HG03521 (cell line): ENCODE measurements around the gene TMEM269.
"Not testable (repeated sequence)": the region's sequence is repeated elsewhere in the genome, so short reads cannot be mapped to it uniquely, and the experiment has no call there.

Experiments used
- ATAC-seq: cut with Tn5 transposase; IDR thresholded peaks from one replicate; pipeline ENCODE4 v1.9.1; 2021; ENCODE audit warnings: mild to moderate bottlenecking, moderate library complexity; ENCODE audit not compliant: unreplicated experiment

Gene TMEM269

GRCh38 chr1:42748021-42748420 is 36.8 kb upstream of the TMEM269 start:
- no peak for ATAC-seq

- ATAC-seq = no peak
Measured at GRCh38 chr1:42748461-42749410, 36.1 kb upstream of the TMEM269 start.

DNA sequence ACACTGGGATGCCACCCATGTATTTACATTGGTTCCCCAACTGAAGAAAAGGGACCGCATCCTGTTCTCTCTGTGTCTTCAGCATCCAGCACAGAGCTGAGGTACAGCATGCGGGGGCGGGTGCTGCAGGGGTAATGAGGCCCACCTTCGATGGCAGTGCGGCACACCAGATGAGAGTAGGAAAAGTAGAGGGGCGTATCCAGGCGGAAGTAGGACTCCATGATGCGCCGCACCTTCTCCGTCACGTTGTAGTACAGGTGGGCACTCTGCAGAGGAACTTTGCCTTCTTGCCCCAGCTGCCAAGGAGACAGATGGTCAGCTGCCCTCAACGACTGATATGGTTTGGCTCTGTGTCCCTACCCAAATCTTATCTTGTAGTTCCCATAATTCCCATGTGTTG is 34.8 kb upstream of the TMEM269 start:
- ATAC-seq = no peak

DNA sequence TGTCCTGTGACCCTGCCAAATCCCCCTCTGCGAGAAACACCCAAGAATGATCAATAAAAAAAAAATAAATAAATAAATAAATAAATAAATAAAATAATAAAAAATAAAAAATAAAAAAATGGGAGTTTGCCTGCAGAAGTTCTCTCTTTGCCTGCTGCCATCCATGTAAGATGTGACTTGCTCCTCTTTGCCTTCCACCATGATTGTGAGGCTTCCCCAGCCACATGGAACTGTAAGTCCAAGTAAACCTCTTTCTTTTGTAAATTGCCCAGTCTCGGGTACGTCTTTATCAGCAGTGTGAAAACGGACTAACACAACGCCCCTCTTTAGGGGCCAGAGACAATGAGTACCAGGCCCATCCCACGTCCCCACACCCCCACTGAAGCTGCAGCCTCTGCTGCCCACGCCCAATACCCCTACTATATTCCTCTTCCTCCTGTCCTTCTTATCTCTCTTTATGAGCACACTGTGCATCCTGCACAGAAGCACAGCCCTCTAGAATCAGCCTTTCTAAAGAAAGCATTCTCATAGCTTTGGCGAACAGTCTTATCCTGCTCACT is 33.2 kb upstream of the TMEM269 start:
- ATAC-seq = not testable (repeated sequence)

DNA sequence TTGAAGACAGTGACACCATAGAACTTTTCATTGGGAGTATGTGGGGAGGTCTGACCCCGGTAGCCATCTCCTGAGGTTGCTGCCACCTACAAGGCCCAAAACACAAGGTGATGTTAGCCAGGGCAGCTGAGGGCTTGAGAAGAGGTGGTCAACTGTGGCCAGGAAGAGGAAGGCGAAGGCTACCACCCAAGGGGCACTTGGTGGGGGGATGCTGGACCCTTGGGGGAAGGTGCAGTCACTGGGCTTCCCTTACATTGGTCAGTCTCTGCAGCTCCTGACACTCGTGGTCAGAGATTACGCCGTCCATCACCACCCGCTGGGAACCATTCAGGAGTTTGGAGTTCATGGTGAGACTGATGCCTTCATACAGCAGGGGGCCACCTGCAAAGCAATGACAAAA is 32.5 kb upstream of the TMEM269 start:
- no peak for ATAC-seq

GRCh38 chr1:42753070-42753469 is 31.7 kb upstream of the TMEM269 start:
- ATAC-seq = no peak

DNA sequence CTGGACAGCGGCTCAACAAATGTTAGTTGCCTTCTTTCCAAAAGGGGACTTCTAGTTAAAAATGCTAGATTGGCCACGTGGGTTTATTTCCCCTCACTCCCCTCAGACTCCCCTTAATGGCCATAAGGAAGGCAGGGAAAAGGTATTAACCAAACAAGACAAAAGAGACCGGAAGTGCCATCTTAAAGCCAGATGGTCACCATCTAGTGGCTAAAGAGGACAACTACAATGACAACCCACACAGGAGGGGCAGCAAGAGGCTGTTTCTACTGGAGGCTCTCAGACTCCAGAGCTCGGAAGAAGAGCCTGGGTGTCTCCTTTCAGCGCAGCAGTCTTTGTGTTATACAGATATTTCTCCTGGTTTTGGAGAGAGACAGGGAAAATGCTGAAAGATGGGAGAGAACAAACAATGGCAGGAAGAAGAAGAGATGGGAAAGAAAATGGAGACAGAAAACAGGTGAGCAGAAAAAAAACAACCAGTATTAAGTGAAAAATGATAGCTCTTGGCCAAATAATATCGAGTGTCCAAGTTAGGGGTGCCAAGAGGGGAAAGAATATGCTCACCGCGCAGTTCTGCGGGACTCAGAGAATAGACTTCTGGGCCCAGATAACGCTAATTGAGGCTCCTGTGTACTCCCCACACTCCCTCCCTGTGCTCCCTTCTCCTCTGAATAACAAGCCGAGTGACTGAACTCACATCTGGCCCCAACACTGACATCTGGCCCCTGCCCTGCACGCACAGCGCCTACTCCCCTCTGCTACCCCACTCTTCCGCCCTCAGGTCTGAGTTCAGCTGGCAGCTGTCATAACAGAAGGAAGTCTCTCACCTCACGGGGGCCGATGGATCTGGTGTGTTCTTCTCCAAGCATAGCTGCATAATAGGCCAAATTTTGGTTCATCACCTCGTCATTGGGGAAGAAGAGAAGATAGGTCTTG is 27.6 kb upstream of the TMEM269 start:
- ATAC-seq = no peak

DNA sequence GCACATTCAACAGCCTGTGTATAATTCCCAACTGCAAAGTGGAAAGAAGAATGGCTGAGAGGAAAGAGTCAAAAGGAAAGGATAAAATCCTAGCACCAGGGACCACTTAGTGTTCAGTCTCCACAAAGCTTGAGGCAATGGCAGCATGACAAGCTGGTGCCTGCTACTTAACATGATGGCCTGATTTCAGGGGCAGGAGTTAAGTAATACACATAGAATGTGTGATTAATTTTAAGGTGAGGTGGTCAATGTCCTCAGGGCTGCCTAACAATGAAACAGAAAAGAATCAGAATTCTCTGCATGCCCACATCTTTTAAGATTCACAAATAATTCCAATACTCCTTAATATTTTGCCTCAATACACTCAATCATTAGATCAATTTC is 26.9 kb upstream of the TMEM269 start:
- ATAC-seq = no peak

- ATAC-seq = no peak
Measured at GRCh38 chr1:42758641-42759040, 26.1 kb upstream of the TMEM269 start.

GRCh38 chr1:42759114-42759513 is 25.7 kb upstream of the TMEM269 start:
- ATAC-seq = no peak

DNA sequence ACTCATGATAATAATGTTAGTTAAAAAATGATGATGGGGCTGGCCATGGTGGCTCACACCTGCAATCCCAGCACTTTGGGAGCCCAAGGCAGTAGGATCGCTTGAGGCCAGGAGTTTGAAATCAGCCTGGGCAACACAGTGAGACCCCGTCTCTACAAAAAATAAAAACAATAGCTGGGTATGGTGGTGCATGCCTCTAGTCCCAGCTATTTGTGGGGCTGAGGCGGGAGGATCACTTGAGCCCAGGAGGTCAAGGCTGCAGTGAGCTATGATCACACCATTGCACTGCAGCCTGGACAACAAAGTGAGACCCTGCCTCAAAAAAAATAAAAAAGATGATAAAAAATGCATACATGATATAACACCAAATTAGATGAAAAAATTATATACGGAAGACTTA is 23.2 kb upstream of the TMEM269 start:
- ATAC-seq = no peak

GRCh38 chr1:42762269-42762668 is 22.5 kb upstream of the TMEM269 start:
- no peak for ATAC-seq

- no peak for ATAC-seq
Measured at GRCh38 chr1:42765269-42765668, 19.5 kb upstream of the TMEM269 start.

DNA sequence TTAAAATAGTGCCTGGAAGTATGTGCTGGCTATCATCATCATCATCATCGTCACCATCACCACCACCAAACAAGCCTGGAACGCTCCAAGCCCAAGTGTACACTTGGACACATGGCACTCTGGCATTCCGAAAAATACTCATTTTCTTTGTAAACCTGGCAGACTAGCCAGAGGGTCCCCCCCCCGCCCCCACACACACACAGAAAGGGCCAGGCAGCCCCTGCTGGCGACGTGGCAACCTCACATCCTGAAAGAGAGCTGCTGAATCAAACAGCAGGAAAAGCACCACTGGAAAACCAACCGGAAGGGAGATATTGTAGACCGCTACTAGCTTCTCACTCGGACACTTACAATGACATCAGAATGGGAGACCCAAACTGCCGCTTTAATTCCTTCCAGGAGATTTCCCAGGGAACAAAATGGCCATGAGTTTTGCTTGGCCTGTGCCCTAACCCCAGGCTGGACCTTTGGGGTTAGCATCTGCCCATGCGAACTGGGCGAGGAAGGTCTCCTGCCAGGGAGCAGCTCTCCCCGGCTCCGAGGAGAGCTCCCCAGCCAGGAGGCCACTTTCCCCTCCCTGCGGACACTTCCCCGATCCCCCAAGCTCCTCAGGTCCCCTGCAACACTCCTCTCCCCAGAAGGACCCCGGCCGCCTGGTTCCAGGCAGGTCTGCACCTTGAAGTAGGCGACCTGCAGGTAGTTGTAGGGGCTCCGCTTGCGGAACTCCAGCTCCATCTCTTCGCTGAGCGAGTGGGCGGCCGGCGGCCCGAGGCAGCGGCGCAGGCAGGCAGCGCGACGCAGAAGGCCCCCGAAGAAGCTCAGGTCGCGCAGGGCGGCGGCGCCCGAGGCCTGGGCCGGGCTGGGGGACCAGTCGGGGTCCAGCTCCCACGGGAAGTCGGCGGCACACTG is 18.7 kb upstream of the TMEM269 start:
- peak; percentile 17 for ATAC-seq

DNA sequence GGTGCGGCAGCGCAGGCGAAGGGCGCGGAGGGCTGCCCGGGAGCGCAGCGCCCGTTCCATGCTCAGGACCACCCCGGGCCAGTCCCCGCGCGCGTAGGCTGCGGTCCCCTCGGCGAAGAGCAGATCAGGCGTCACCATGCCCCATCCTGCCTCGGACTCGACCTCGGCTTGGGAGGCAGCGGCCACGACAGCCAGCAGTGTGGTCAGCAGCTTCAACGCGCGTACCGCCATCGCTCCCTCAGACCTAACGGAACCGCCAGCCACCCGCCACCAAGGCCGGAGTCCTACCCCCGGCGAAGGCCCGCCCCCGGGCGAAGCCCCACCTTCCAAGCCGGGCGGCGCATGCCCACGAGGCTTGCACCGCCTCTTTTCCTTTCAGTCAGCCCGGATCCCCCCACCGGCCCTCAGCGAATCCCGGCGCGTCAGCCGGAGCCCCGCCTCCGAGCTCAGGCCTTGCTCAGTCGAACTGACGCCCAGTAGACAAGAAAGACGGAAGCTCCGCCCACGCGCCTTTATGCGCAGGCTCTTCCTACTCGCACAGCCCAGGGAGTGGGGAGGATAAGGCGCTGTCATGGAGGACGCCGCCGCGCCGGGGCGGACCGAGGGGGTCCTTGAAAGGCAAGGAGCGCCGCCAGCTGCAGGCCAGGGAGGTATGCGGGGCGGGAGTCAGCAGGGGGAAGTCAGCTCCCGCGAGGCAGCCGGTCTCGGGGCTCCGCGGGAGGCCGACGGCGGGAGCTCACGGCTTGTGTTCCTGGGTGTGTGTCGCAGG is 17.9 kb upstream of the TMEM269 start, which contains the start of the genes C1orf50 and P3H1:
C1orf50 (plus strand) TSS at position 509 of the 769 bp plus-strand sequence; CDS start at position 572, 63 bp downstream.
P3H1 (minus strand) TSS at position 288 of the 769 bp plus-strand sequence; CDS start at position 231, 57 bp downstream.
- peak; percentile 89 for ATAC-seq

DNA sequence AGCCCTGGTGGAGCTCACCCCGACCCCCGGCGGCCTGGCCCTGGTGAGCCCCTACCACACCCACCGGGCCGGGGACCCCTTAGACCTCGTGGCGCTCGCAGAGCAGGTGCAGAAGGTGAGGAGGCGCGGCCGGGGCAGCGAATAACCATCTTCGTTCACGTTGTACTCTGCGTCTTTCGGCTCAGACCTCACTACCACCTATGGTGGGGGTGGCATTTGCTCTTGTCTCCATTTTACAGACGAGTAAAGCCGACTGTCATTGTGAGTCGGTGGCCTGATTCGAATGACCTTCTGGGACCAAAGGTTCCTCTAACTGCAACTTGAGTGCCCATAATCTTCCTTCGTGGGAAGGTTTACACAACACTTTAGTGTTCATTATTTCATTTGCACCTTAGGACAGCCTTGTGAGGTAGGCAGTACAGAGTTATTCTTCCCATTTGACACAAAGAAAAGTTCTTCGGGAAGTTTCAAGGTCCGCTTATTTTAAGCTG is 17.2 kb upstream of the TMEM269 start:
- peak; percentile 13 for ATAC-seq

DNA sequence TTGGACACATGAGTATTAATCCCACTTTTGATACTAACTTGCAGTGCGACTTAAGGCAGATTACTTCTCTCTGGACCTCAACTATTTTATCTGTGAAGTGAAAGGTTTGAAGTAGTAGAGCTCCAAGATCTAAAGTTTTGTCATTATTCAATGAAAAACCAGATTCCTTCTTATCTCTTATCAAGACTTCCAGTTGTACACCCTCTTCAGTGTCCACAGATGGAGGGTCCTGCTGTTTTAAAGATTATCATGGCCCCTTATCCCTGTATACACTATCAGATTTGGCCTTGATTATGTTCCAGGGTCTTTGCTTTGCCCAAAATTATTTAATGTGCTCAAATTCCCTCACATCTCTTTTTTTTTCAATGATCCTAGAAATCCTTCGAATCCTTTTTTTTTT is 16.6 kb upstream of the TMEM269 start:
- no peak for ATAC-seq

DNA sequence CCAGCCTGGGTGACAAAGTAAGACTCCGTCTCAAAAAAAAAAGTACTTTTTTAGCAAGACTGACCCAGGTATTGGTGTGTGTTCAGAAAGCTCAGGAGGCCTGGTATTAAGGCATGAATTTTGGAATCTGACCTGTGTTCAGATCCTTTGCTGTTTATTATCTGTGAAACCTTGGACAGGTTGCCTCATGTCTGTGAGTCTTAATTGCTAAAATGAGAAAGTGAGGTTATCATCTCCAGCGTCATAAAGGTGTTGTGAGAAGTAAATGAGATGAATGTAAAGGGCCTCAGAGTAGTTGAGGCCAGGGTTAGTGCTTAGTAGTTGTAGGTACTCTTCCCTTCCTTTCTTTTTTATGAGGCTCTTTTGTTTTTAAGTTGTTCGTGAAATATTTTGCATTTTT is 15.0 kb upstream of the TMEM269 start:
- no peak for ATAC-seq

- ATAC-seq = no peak
Measured at GRCh38 chr1:42773420-42773819, 11.4 kb upstream of the TMEM269 start.
